ENCODE results near the gene GNG13. TPM values are rescaled to one million over a fixed set of nuclear protein-coding genes. Genes with fewer than 3 reads are reported as not detected.

The GNG13 gene
- total RNA-seq, 4 donors from 2014 or later = not detected

- no peak for ATAC-seq
- WGBS, 2 donors (ENCODE audit: low coverage in 1 of 2) = no CpG with 5 or more reads among the region's 21 CpGs
- Histone ChIP-seq H3K9me3 (no peaks in the 10 kb centered on the region), H3K4me3 (no peak overlapping the region), H3K36me3 (no peaks in the 10 kb centered on the region), H3K4me1 (no peaks in the 10 kb centered on the region), H3K27me3 (peaks cover 63% of the 10 kb centered on the region), H3K27ac (no peak overlapping the region)
- TF ChIP-seq POLR2AphosphoS5 (IDR thresholded peaks at IDR 0.05) (no peak), POLR2A (IDR thresholded peaks at IDR 0.05) (no peak), CTCF (IDR thresholded peaks at IDR 0.05) (no peak), EP300 (IDR thresholded peaks at IDR 0.05) (no peak)
Measured at GRCh38 chr16:763369-764183, 37.0 kb downstream of the GNG13 start.

GRCh38 chr16:762595-763268 is 37.8 kb downstream of the GNG13 start:
- WGBS, 2 donors (ENCODE audit: low coverage in 1 of 2) = 57% methylated on average over 4 of the region's 17 CpGs; no CpG with 5 or more reads in 1 of the 2 donors
- ATAC-seq = no peak
- TF ChIP-seq CTCF (IDR thresholded peaks at IDR 0.05) = no peak
- no peak for TF ChIP-seq POLR2A (IDR thresholded peaks at IDR 0.05)
- TF ChIP-seq POLR2AphosphoS5 (IDR thresholded peaks at IDR 0.05) = no peak
- TF ChIP-seq EP300 (IDR thresholded peaks at IDR 0.05) = no peak
- Histone ChIP-seq H3K4me1 (no peaks in the 10 kb centered on the region), H3K4me3 (no peak overlapping the region), H3K27ac (no peak overlapping the region), H3K27me3 (peaks cover 61% of the 10 kb centered on the region), H3K9me3 (no peaks in the 10 kb centered on the region), H3K36me3 (no peaks in the 10 kb centered on the region)

GRCh38 chr16:761625-762513 is 38.7 kb downstream of the GNG13 start:
- H3K4me1 ChIP-seq = no peaks in the 10 kb centered on the region
- H3K9me3 ChIP-seq = no peaks in the 10 kb centered on the region
- H3K27ac ChIP-seq = no peak overlapping the region
- no peak for ATAC-seq
- H3K4me3 ChIP-seq = no peak overlapping the region
- TF ChIP-seq POLR2AphosphoS5 (IDR thresholded peaks at IDR 0.05) = no peak
- no peak for TF ChIP-seq EP300 (IDR thresholded peaks at IDR 0.05)
- TF ChIP-seq CTCF (IDR thresholded peaks at IDR 0.05) = no peak
- TF ChIP-seq POLR2A (IDR thresholded peaks at IDR 0.05) = no peak
- no peaks in the 10 kb centered on the region for H3K36me3 ChIP-seq
- H3K27me3 ChIP-seq = peaks cover 59% of the 10 kb centered on the region
- WGBS, 2 donors (ENCODE audit: low coverage in 1 of 2) = no CpG with 5 or more reads among the region's 22 CpGs

- TF ChIP-seq CTCF (IDR thresholded peaks at IDR 0.05) (no peak), POLR2AphosphoS5 (IDR thresholded peaks at IDR 0.05) (no peak), EP300 (IDR thresholded peaks at IDR 0.05) (no peak), POLR2A (IDR thresholded peaks at IDR 0.05) (no peak)
- ATAC-seq = no peak
- WGBS, 2 donors (ENCODE audit: low coverage in 1 of 2) = 40 to 88% methylated on average over 1 to 10 of the region's 37 CpGs
Measured at GRCh38 chr16:760545-761343, 39.8 kb downstream of the GNG13 start, which contains the start of gene MSLN. MSLN (plus strand) TSS chr16:760734; CDS start chr16:762681, 1,947 bp downstream.

More at GRCh38 chr16:760545-761343, 39.8 kb downstream of the GNG13 start, which contains the start of gene MSLN:
- Histone ChIP-seq H3K27ac (no peak within 1 kb of the TSS), H3K36me3 (no peaks in the 10 kb centered on the region), H3K4me1 (no peaks in the 10 kb centered on the region), H3K27me3 (peaks cover 57% of the 10 kb centered on the region), H3K4me3 (no peak within 1 kb of the TSS), H3K9me3 (no peaks in the 10 kb centered on the region)

Data from gastroesophageal sphincter (tissue), 4 donors.